SK-N-SH treated with all-trans-retinoic acid at 6 μM for 48 hours (cell line): Measurements from ENCODE around the gene ARMC10.

ENCODE experiments used
- ARNTL ChIP-seq: fragments of 450-650 bp; formaldehyde crosslinking; IDR thresholded peaks from 2 replicates; pipeline ENCODE4 v1.5.0; 2020; ENCODE audit warnings: low read depth, mild to moderate bottlenecking, moderate library complexity, borderline replicate concordance
- BACH2 ChIP-seq: fragments of 250-450 bp; sonication (Bioruptor Pico); IDR thresholded peaks from 2 replicates; pipeline ENCODE4 v1.9.0; 2021; ENCODE audit warnings: mild to moderate bottlenecking, borderline replicate concordance
- CREB5 ChIP-seq: fragments of 250-450 bp; sonication (Bioruptor Pico); IDR thresholded peaks from 2 replicates; pipeline ENCODE4 v1.5.1; 2020; ENCODE audit warnings: low read depth, mild to moderate bottlenecking, moderate library complexity
- PATZ1 ChIP-seq: fragments of 250-450 bp; sonication (Bioruptor Pico); IDR thresholded peaks from 2 replicates; pipeline ENCODE4 v1.8.0; 2020; ENCODE audit warnings: mild to moderate bottlenecking, moderate library complexity, borderline replicate concordance
- RARB ChIP-seq: fragments of 250-450 bp; sonication (Bioruptor Pico); IDR thresholded peaks from 2 replicates; pipeline ENCODE4 v1.8.0; 2021; ENCODE audit warnings: mild to moderate bottlenecking, moderate library complexity
- TOX ChIP-seq: fragments of 250-450 bp; sonication (Bioruptor Pico); IDR thresholded peaks from 2 replicates; pipeline ENCODE4 v1.8.0; 2021; ENCODE audit warnings: mild to moderate bottlenecking, moderate library complexity, borderline replicate concordance
- TSHZ2 ChIP-seq: fragments of 250-450 bp; sonication (Bioruptor Pico); IDR thresholded peaks from 2 replicates; pipeline ENCODE4 v1.5.0; 2020; ENCODE audit warnings: mild to moderate bottlenecking, moderate library complexity
- ZFP3 ChIP-seq: fragments of 250-450 bp; sonication (Bioruptor Pico); IDR thresholded peaks from 2 replicates; pipeline ENCODE4 v1.5.0; 2020; ENCODE audit warnings: mild to moderate bottlenecking, moderate library complexity
- ZFP30 ChIP-seq: fragments of 450-650 bp; formaldehyde crosslinking; IDR thresholded peaks from 2 replicates; pipeline ENCODE4 v1.5.0; 2022; ENCODE audit warnings: mild to moderate bottlenecking, moderate library complexity
- ZNF565 ChIP-seq: fragments of 450-650 bp; formaldehyde crosslinking; conservative IDR thresholded peaks from 2 replicates; pipeline ENCODE4 v1.5.0; 2020; ENCODE audit warnings: low read depth, mild to moderate bottlenecking, moderate library complexity
- ZNF70 ChIP-seq: fragments of 450-650 bp; formaldehyde crosslinking; IDR thresholded peaks from 2 replicates; pipeline ENCODE4 v1.5.0; 2020; ENCODE audit warnings: mild to moderate bottlenecking, moderate library complexity

- TF ChIP-seq TSHZ2 (CRISPR knock-in tag) = no peak
- no peak for TF ChIP-seq ZFP30
- TF ChIP-seq ARNTL (CRISPR knock-in tag) = no peak
- no peak for TF ChIP-seq BACH2
- TF ChIP-seq RARB (CRISPR knock-in tag) = no peak
- no peak for TF ChIP-seq ZNF565 (CRISPR knock-in tag)
- no peak for TF ChIP-seq ZNF70 (CRISPR knock-in tag)
- no peak for TF ChIP-seq ZFP3 (CRISPR knock-in tag)
- TF ChIP-seq CREB5 (CRISPR knock-in tag) = no peak
- TF ChIP-seq TOX (CRISPR knock-in tag) = no peak
- TF ChIP-seq PATZ1 (CRISPR knock-in tag) = no peak
These were observed 3.9 kb upstream of the ARMC10 start for GRCh38 chr7:103071000-103071399.
